ENCODE measurements around the gene ELP1.
"Not testable (repeated sequence)": the region's sequence is repeated elsewhere in the genome, so short reads cannot be mapped to it uniquely, and the experiment has no call there.

The ELP1 gene, protein sequence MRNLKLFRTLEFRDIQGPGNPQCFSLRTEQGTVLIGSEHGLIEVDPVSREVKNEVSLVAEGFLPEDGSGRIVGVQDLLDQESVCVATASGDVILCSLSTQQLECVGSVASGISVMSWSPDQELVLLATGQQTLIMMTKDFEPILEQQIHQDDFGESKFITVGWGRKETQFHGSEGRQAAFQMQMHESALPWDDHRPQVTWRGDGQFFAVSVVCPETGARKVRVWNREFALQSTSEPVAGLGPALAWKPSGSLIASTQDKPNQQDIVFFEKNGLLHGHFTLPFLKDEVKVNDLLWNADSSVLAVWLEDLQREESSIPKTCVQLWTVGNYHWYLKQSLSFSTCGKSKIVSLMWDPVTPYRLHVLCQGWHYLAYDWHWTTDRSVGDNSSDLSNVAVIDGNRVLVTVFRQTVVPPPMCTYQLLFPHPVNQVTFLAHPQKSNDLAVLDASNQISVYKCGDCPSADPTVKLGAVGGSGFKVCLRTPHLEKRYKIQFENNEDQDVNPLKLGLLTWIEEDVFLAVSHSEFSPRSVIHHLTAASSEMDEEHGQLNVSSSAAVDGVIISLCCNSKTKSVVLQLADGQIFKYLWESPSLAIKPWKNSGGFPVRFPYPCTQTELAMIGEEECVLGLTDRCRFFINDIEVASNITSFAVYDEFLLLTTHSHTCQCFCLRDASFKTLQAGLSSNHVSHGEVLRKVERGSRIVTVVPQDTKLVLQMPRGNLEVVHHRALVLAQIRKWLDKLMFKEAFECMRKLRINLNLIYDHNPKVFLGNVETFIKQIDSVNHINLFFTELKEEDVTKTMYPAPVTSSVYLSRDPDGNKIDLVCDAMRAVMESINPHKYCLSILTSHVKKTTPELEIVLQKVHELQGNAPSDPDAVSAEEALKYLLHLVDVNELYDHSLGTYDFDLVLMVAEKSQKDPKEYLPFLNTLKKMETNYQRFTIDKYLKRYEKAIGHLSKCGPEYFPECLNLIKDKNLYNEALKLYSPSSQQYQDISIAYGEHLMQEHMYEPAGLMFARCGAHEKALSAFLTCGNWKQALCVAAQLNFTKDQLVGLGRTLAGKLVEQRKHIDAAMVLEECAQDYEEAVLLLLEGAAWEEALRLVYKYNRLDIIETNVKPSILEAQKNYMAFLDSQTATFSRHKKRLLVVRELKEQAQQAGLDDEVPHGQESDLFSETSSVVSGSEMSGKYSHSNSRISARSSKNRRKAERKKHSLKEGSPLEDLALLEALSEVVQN (N-terminal part only)

DNA sequence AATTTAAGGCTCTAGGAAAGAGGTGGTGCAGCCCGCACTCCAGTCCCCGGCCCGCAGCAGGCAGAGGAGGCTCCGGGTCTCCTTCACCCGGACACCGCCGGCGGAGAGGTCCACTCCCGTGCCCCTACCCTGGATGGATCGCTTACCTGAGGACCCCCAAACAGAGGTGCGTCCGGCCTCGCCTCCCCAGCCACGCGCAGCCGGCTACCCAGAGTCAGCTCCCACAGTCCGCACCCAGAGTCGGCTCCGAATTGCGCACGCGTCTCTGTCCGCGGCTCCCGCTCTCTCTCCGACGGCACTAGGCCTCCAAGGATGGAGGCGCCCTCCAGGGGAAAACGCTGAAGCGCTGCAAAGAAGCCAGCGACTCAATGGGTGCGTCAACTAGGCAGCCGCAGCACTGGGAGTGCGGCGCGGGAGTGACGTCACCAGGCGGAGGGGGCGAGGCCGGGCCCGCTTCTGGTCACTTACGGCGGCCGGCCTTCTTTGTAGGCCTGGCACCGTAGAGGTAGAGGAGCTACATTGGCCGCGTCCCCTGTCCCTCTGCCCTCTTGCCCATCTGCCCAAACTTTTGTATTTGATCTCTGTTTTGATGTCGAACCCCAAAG, at the start of gene ELP1:
ELP1 (minus strand) TSS at position 407 of the 605 bp plus-strand sequence. CDS start 2,978 bp downstream, outside the sequence.
- peak; percentile 78 to 86 for DNase-seq (ENCODE audit: low read depth in 2 of 2, low spot score in 1 of 2)

DNA sequence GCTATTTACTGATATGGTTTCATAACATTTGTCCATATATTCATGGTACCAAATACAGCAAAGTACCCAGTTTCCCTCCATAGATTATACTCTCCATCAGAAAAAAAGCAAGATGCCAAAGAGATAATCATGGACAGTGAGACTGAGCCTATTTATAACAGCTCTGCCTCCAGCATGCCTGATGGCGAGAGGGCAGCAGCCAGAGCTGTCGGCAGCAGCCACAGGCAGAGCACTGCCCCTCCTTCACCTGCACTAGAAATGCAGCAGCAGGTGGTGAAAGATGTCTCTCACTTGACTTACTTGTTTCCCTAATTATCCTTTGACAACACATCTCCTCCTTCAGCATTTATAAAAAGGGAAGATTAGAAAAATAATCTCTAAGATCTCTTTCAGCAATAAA, 47.0 kb upstream of the ELP1 start:
- no peak for DNase-seq (ENCODE audit: low read depth in 2 of 2, low spot score in 1 of 2)

DNA sequence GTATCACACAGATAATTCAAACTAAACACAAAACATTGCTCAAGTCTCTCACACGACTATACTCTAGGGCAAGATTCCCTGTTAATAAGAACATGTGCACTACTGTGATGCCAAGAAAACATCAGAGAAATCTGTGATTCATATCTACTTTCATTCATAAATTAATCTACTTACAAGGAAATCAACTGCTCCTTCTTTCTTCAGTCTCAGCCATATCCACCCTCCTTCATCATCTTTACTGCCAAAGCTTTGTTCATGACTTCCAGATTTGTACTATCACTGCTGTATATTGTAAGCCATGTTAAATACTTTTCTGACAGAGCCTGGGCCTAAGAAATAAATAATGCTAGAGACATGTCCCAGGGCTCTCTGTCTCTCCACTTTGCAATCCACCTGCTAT, 44.3 kb upstream of the ELP1 start:
- DNase-seq (ENCODE audit: low read depth in 2 of 2, low spot score in 1 of 2): no peak

DNA sequence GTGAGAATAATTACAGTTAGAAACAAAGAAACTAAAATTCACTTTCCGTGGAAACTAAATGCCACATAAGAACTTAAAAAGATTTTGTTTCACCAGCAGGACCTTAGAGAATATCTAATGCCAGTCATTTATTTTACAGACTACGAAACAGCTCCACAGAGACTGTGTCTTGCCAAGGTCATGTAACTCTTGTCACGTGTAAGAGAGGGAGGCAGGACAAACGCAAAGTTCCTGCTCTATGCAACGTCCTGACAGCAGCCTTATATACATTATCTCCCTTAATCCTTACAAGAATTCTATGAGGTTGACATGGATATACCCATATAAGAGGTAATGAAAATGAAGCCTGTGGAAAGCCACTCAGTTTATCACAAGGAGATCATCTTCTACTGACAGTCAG, 40.0 kb upstream of the ELP1 start:
- no peak for DNase-seq (ENCODE audit: low read depth in 2 of 2, low spot score in 1 of 2)

DNA sequence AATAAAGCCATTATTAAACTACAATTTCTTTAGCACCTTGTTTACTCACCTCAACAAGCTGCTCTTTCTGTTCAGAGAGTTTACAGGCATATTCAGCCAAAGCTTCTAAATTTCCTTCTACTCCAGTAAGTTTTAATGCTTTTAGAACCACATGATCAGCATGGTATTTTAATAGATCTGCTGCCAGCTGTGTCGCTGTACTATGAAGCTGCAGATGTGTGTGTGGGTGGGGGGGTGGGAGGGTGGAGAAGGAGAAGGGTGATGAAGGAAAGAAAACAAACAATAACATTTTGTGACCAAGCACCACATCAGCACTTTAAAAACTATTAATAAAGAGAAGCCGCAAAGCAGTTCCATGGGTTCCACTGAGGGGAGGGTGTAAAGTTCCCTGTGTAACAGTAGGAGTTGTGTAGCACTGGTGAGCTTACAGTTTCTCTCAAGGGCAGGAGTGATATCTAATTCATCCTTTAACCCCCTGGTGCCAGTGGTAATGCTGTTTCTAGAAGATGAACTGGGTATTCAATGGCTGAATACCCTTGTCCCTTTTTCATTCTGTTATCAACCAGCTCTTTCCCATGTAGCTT, 38.8 kb upstream of the ELP1 start:
- no peak for DNase-seq (ENCODE audit: low read depth in 2 of 2, low spot score in 1 of 2)

DNA sequence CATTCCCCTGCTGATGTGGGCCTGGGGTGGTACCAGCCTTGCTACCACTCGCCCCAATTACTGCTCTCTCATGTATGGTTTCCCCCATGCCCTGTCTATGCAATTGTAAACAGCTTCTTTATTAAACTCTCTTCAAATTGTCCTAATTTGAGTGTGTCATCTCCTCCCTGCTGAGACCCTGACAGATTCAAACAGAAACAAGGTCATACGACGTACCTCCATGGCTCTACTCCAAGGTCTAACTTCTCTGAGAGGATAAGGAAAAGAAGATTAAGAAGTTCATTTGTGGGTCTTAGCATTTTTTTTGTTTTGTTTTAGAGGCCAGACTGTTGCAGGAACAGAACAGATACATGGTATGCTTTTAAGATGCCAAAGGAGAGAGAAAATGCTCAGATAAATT, 38.3 kb upstream of the ELP1 start:
- DNase-seq (ENCODE audit: low read depth in 2 of 2, low spot score in 1 of 2): no peak

DNA sequence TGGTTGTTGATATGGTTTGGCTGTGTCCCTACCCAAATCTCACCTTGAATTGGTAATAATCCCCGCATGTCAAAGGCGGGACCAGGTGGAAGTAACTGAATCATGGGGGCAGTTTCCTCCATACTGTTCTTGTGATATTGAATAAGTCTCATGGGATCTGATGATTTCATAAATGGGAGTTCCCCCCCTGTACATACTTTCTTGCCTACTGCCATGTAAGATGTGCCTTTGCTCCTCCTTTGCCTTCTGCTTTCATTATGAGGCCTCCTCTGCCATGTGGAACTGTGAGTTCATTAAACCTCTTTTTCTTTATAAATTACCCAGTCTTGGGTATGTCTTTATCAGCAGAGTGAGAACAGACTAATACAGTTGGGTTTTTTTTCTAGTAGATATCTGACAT, 37.5 kb upstream of the ELP1 start:
- DNase-seq (ENCODE audit: low read depth in 2 of 2, low spot score in 1 of 2): not testable (repeated sequence)

DNA sequence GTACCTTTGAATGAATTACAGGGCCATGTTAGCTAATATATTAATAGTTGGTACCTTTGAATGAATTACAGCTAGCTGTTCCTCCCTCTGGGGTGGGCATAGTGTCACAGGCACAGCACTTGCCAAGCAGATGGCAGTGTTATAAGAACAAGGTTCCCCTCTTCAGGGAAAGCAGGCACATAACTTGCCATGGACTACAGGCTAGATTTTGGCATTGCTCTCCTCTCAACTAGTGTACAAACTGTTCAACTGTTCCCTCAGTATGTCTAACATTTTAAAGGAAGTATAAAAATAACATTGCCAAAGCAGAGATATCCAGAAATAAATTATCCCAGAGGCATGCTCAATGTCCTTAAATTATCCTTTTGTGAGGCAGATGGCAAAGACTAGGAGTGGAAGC, 34.0 kb upstream of the ELP1 start:
- no peak for DNase-seq (ENCODE audit: low read depth in 2 of 2, low spot score in 1 of 2)

DNA sequence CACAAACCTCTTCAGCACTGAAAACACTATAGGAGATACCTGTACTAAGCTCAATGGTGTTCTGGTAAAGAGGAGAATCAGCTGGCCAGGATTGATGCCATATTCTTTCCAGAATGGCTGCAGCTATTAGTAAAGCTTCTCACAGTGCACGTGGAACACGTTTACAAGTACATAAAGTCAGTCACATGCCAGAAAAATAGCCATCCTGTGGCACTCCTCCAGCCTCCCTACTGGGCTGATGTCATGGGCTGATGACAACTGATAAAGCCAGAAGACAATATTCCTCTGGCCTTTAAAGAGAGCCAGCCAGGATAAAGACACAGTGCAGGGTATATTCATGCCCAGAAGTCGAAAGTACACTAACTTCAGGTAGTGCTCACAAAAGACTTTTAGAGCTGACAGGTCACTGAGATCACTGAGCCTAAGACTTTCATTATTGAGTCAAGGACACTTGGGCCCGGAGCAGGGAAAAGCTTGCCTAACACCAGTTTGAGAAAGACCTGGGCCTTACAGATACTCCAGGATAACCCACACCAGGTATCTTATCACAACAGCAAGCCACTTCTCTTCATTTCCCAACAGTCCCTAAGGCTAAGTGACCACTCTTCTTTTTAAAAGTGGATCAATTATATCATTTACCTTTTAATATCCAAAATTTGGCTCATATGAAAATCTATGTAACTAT, 29.7 kb upstream of the ELP1 start:
- DNase-seq (ENCODE audit: low read depth in 2 of 2, low spot score in 1 of 2): no peak

DNA sequence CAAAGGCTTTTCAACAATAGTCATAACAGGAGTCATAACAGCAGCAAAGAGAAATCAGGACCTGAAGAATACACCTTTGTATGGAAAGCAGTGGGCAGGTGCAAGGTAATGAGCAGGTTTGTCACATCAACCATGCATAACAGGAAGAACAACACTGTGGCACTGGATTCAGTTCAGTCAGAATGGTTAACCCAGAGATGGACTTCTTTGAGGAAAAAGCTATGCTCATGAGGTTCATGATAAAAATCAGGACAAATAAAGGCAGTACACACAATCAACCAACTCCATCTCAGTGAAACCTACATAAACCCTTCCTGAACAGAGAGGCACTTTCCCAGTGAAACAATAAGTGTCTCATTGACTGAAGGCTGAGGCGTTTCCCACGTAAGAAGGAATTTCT, 27.2 kb upstream of the ELP1 start:
- no peak for DNase-seq (ENCODE audit: low read depth in 2 of 2, low spot score in 1 of 2)

DNA sequence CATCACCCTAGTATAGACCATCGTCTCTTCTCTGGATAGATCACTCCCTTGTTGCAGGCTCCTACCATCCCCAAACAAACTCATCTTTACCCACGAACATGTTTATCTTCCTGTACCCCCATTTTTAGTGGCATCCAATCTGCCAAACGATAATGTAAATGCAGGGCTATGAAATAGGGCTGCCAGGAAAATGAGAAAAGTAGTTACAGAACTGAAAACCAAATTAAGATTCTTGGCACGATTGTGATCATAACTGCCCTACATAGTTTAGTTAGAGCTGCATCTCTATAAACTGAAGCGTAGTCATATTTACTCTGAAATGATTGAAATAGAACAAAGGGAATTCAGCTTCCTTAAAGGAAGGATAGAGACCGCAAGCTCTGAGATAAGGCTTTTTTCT, 26.4 kb upstream of the ELP1 start:
- no peak for DNase-seq (ENCODE audit: low read depth in 2 of 2, low spot score in 1 of 2)

DNA sequence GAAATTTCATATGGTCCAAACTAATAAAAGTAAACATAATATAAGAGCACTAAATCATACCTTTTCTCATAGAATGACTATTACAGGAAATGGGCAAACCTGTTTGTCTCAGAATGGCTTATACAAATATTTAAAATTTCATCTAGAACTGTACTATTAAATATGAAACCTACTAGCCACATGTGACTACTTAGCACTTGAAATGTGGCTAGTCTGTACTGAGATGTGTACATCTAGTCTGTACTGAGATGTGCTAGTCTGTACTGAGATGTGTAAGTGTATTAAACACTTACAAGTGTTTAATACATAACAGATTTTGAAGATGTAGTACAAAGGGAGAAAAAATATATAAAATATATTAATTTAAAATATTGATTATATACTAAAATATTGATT, 22.7 kb upstream of the ELP1 start:
- no peak for DNase-seq (ENCODE audit: low read depth in 2 of 2, low spot score in 1 of 2)

DNA sequence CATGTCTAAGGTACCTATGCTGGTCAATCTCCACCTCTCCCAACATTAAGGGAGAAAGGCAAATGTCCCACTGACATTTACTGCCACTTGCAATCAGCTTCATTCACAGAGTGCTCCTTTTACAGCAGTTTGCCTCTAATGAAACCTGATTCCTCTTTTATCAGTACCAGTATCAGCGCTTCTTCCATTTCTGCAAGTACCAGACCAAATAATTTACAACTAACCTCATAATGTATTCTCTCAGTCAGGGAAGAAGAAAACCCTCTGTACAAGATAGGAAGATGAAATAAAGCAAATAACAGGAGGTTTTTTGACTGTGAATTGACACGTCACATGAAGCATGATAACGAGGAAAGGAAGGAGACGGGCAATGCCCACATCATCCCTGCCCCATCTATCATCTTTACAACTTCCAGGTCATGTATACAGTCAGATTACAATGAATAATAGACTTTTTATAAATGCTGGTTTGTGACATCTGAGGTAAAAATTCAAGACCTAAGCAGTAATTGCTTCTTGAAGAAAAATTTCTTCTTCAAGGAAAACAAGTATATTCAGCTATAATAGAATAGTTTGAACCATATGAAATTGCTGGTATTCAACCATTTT, 22.2 kb upstream of the ELP1 start:
- DNase-seq (ENCODE audit: low read depth in 2 of 2, low spot score in 1 of 2): no peak

DNA sequence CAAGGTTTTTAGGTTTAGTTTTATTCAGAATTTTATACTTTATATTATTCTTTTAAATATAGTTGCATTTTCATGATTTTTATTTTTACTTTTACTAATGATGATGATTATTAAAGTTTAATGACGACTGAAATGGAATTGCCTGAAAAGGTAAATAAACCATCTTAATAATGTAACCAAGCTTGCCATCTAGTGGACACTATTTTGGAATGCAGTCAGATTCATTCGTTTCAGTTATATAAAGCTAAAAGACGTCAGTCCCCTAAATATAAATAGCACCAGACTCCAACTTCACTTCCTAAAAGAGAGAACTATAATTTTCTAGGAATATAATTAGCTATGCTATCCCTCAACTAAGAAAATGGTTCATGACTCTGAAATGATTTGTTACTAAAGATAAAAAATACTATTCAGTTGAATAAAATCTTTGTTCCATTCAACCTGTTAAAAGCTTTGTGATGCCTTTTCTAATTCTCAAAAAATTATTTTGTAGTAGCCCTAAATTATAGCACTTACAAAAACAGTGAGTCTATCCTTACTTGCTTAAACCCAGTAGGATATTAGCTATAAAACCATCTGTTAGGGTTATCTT, 20.2 kb upstream of the ELP1 start:
- no peak for DNase-seq (ENCODE audit: low read depth in 2 of 2, low spot score in 1 of 2)

DNA sequence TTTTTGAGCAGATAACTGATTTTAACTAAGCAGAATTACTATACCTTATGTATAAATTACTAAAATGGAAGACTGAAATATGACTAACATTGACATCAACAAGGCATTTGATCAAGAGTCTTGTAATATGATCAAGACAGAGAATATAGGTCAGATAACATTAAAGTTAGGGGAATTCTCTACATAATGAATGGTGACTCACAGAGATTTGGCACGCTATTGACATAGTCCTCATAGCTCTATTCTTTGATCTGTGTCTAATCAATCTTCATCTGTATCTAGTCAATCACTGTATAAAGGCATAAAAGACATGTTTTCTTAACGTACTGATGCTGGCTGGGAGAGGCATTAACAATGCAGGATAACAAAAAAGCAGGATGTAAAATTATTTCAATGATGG, 17.7 kb upstream of the ELP1 start:
- no peak for DNase-seq (ENCODE audit: low read depth in 2 of 2, low spot score in 1 of 2)

DNA sequence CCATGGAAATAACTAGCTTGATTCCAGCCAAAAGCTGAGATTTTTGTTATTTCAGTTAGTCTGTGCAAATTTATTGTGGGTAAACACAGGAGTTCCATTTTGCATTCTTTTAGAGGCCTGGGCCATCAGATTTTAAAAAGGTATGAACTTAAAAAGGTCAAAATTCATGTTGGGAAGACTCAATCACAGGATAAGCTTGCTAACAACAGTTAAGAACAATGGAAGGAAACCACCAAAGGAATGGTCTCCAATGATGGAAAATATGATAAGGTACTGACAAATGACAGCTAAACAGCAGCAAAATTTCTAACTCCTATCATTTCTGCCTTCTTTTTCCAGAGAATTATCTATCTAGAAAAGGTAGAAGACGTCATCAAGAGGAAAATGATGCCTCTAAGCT, 16.2 kb upstream of the ELP1 start:
- no peak for DNase-seq (ENCODE audit: low read depth in 2 of 2, low spot score in 1 of 2)

DNA sequence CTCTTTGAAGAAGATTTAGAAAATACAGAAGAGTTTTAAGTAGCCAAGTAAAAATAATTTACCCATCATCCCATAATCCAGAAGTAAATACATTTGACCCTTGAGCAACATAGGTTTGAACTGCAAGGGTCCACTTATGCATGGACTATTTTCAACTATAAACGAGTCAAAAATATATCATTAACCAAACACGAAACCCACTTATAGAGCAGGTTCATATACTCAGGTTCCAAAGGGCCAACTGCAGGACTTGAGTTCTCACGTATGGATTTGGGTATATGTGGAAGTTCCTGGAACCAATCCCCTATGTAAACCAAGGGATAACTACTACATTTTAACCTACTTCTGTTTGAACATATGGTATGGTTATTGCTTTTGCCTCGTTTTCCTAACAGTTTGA, 6.1 kb upstream of the ELP1 start:
- no peak for DNase-seq (ENCODE audit: low read depth in 2 of 2, low spot score in 1 of 2)

DNA sequence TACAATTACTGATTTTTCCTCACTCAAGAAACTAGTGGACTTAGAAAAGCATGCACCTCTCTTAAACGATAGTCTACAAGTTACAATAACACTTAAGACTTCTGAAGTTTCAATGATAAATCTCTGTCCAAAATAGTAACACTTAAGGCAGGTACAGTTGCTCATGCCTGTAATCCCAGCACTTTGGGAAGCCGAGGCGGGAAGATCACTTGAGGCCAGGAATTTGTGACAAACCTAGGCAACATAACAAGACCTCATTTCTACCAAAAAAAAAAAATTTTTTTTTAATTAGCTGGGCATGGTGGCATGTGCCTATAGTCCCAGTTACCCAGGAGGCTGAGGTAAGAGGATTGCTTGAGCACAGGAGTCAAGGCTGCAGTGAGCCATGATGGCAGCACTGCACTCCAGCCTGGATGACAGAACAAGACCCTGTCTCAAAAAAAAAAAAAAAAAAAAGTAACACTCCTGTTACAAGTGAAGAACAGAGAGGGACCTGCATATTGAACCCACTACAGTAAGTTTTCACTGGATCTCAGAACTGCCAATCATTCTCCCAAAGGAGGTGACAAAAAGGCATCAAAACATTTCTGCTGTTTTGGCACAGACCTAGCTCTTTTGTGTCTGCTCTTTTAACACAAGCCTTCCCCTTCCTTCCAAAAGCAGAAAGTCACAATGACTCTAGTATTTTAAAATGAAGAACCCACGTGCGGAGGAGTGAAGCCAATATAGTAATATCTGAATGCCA, 3.8 kb upstream of the ELP1 start:
- no peak for DNase-seq (ENCODE audit: low read depth in 2 of 2, low spot score in 1 of 2)

Data from stimulated activated CD8-positive, alpha-beta memory T cell treated with anti-CD3 and anti-CD28 coated beads, Interleukin-4, amount 100 ng/mL, for 4 hours (primary cell).